Activated CD8-positive, alpha-beta memory T cell treated with anti-CD3 and anti-CD28 coated beads, Interleukin-2, amount 50 U/mL, for 48 hours (primary cell): ENCODE measurements around the gene POLR3A.

Source experiments
- DNase-seq: peaks from one replicate; pipeline ENCODE4 v3.0.0-alpha.2; 2020

POLR3A gene

GRCh38 chr10:78046711-78047269 is 17.5 kb upstream of the POLR3A start:
- DNase-seq = no peak

- DNase-seq = no peak
Observed at GRCh38 chr10:78045856-78046255, 16.5 kb upstream of the POLR3A start.

DNA sequence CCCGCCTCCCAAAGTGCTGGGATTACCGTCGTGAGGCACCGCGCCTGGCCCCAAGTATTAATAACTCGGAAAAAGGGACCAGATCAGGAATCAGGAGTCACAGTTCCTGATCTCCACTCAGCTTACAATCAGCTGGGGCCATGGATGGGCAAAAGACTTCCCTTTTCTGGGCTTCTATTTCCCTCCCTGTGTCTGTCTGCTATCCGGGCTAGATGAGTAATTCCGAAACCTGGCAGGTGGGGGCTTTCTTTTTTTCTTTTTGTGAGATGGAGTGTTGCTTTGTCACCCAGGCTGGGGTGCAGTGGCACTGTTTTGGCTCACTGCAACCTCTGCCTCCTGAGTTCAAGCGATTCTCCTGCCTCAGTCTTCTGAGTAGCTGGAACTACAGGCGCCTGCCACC is 15.9 kb upstream of the POLR3A start:
- DNase-seq = no peak

GRCh38 chr10:78044699-78045098 is 15.4 kb upstream of the POLR3A start:
- no peak for DNase-seq

- DNase-seq = no peak
Observed at GRCh38 chr10:78044179-78044578, 14.9 kb upstream of the POLR3A start.

- peak; percentile 55 for DNase-seq
Observed at GRCh38 chr10:78042752-78043104, 13.4 kb upstream of the POLR3A start.

DNA sequence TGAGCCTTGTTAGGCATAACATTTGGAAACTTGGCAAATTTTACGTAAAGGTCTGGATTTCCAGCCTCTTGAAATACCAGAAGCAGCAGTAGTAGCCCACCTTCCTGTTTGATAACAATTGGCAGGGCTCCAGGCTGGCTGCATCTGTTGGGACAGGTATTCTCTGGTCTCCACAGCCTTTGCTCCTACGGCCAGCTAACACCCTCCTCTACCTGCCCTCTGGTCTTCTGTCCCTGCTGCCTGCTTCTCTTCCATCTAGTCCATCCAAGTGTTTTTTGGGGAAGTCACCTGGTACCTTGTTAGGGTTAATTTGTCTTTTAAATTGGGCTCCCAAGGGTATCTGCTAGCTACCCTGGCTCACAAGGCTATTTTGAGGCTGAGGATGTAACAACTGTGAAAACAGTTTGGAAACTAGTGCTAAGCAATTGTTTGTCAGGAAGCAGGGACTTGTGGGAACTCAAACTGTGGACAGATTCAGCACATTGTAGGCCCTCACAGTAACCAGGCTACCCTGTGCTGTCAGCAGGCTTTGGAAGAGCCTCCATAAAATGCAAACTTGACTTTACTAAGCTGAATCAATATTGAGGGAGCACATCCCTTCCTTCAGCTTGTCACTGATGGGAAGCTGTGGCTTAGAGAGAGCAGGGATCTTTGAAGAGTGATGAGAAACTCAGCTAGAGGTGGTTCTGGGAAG is 12.9 kb upstream of the POLR3A start:
- DNase-seq = peak; percentile 63

- DNase-seq = peak; percentile 70
Observed at GRCh38 chr10:78041170-78042057, 12.1 kb upstream of the POLR3A start.

DNA sequence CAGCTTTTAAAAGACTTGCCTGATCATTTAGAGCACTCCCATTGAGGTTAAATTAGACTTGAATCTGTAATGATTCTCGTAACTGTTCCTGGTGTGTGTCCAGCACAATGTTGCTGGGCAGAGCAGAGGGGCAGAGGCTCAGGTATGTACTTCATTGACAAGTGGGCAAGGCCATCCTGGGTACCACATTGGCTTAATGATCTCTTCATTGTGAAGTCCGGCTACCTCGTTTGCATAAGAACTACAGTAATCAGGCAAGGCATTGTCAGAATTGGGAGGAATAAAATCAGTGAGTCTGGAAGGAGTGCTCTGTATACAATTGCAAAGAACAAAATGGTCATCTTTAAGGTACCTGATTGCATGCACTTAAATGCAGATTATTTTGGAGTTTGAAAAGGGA is 10.4 kb upstream of the POLR3A start:
- no peak for DNase-seq

GRCh38 chr10:78038791-78039547 is 9.7 kb upstream of the POLR3A start:
- DNase-seq = no peak

- no peak for DNase-seq
Observed at GRCh38 chr10:78038105-78038504, 8.8 kb upstream of the POLR3A start.

DNA sequence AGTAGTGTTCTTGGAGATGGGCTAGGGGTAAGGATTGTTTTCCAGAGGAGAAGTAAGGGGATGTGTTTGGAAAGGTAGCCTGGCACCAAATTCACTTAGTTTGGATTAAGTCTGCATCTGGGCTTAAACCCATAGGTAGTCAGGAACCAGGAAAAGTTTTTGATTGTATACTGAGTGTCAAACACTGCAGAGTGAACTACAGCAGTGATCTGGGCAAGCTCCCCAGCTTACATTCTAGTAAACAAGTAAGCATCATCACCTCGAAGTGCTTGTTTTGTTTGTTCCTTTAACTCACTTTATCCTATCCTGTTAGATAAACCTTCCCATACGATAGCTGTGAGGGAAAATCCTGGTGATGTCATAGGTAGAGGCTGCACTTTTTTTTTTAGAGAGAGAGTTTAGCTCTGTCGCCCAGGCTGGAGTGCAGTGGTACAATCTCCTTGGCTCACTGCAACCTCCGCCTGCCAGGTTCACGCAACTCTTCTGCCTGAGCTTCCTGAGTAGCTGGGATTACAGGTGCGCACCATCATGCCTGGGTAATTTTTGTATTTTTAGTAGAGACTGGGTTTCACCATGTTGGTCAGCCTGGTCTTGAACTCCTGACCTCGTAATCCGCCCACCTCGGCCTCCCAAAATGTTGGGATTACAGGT is 6.7 kb upstream of the POLR3A start:
- DNase-seq = no peak

DNA sequence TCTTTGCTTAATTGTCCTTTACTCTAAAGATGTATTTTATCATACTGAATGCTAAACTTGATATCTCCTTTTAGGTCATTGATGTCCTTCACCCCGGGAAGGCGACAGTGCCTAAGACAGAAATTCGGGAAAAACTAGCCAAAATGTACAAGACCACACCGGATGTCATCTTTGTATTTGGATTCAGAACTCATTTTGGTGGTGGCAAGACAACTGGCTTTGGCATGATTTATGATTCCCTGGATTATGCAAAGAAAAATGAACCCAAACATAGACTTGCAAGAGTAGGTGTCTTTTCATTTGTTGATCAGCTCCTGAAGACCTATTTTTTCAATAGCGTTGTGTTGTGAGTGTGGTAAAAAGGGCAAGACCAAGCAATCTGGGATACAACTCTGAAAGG is 6.1 kb upstream of the POLR3A start:
- no peak for DNase-seq

- no peak for DNase-seq
Observed at GRCh38 chr10:78035025-78035424, 5.7 kb upstream of the POLR3A start.

- peak; percentile 93 for DNase-seq
Observed at GRCh38 chr10:78033637-78034470, 4.5 kb upstream of the POLR3A start, which contains the start of gene RPS24. RPS24 (plus strand) TSS chr10:78033863; CDS start chr10:78033902, 39 bp downstream.

GRCh38 chr10:78033387-78033636 is 4.0 kb upstream of the POLR3A start:
- no peak for DNase-seq

DNA sequence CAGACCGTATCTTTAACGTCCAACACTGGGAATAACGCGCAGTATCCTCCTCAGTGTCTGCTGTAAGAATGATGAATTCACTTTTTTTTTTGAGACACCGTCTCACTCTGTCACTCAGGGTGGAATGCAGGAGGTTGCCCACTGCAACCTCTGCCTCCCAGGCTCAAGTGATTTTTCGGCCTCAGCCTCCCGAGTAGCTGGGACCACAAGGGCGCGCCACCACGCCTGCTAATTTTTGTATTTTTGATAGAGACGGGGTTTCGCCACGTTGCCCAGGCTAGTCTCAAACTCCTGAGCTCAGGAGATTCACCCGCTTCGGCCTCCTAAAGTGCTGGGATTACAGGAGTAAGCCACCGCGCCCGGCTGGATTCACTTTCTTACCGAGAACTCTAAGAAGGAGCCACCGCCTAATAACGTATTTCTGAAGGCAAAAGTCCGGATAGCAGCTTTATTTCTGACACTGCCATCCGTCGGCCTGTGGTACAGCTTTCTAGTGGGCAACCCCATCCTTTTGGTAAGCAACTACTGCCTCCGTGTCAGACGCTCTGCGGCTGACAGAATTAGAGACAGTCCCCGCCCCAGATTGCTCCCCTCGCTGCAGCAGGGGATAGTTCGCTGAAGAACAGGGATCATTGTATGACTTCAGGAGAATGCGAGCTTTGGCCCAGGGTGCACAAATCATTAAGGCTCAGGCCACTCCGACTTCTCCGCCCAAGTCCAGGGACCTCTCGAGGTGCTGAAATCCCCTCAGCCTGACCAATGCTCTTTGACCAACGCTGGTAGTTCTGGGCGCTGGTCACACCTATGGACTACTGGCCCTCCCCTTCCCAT is 662 bp downstream of the POLR3A start:
- DNase-seq = peak; percentile 62

- DNase-seq = no peak
Observed at GRCh38 chr10:78025685-78026364, 3.5 kb downstream of the POLR3A start.

DNA sequence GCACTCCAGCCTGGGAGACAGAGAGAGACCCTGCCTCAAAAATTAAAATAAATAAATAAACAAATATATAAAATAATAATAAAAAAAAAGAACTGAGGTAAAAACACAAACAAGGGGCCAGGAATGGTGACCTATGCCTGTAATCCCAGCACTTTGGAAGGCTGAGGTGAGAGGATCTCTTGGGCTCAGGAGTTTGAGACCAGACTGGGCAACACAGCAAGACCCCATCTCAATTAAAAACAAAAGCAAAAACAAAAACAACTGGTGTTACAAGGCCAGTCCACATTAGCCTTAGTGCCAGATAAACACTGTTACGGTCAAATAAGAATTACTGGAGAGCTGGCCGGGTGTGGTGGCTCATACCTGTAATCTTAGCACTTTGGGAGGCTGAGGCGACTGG is 5.6 kb downstream of the POLR3A start:
- no peak for DNase-seq

GRCh38 chr10:78021201-78021600 is 8.1 kb downstream of the POLR3A start:
- no peak for DNase-seq
